Neural progenitor cell (in vitro differentiated cells): Measurements from ENCODE around the gene IZUMO2.
"Not testable (repeated sequence)": the region's sequence is repeated elsewhere in the genome, so short reads cannot be mapped to it uniquely, and the experiment has no call there.

Source experiments
- CTCF ChIP-seq: fragments of 200-600 bp; sonication (generic); IDR thresholded peaks from 2 replicates; pipeline ENCODE4 v1.5.1; 2017; ENCODE audit warnings: antibody characterized with exemption, mild to moderate bottlenecking
- EZH2 ChIP-seq: fragments of 200-600 bp; sonication (generic); IDR thresholded peaks from 2 replicates; pipeline ENCODE4 v1.6.1; 2017; ENCODE audit warnings: antibody characterized with exemption, mild to moderate bottlenecking, moderate library complexity
- EZH2phosphoT487 ChIP-seq: fragments of 200-600 bp; sonication (generic); IDR thresholded peaks from 2 replicates; pipeline ENCODE4 v1.6.1; 2017; ENCODE audit warnings: antibody characterized with exemption

- TF ChIP-seq CTCF, EZH2, EZH2phosphoT487: not testable (repeated sequence)
These were observed 29.3 kb downstream of the IZUMO2 start for GRCh38 chr19:50133518-50134492.
